Endothelial cell (in vitro differentiated cells): ENCODE data around the gene AMELX. TPM values are rescaled to one million over a fixed set of nuclear protein-coding genes. Genes with fewer than 3 reads are reported as not detected.

ENCODE experiments used
- DNase-seq: peaks from one replicate; pipeline ENCODE4 v3.0.0; 2021; ENCODE audit warnings: low spot score
- H3K27ac Mint-ChIP-seq: one replicate; pipeline ENCODE4 v1.8.0; 2021; ENCODE audit warnings: mixed read lengths, inconsistent platforms; ENCODE audit not compliant: unreplicated experiment
- H3K27me3 Mint-ChIP-seq: one replicate; pipeline ENCODE4 v1.8.0; 2021; ENCODE audit warnings: mild to moderate bottlenecking, moderate library complexity, mixed read lengths, inconsistent platforms; ENCODE audit not compliant: unreplicated experiment
- H3K36me3 Mint-ChIP-seq: one replicate; pipeline ENCODE4 v1.8.0; 2021; ENCODE audit warnings: mild to moderate bottlenecking, low read depth, mixed read lengths, inconsistent platforms; ENCODE audit not compliant: unreplicated experiment
- H3K4me1 Mint-ChIP-seq: one replicate; pipeline ENCODE4 v1.8.0; 2021; ENCODE audit warnings: mild to moderate bottlenecking, mixed read lengths, inconsistent platforms; ENCODE audit not compliant: unreplicated experiment
- H3K4me3 Mint-ChIP-seq: one replicate; pipeline ENCODE4 v1.8.0; 2021; ENCODE audit warnings: mild to moderate bottlenecking, mixed read lengths, inconsistent platforms; ENCODE audit not compliant: unreplicated experiment
- H3K9me3 Mint-ChIP-seq: one replicate; pipeline ENCODE4 v1.8.0; 2021; ENCODE audit warnings: mixed read lengths, inconsistent platforms; ENCODE audit not compliant: unreplicated experiment
- total RNA-seq: library from RNA; stranded (reverse); fragmentation: NEBNext Ultra II Directional; extraction: Animal tissue kit (Norgen Biotek cat#: 25700); gene quantifications from one replicate; pipeline ENCODE4 v1.2.1, GENCODE V29; 2021; ENCODE audit not compliant: unreplicated experiment
- TF ChIP-seq, protein P1 (sequence below): fragments of 200-600 bp; sonication (generic); IDR thresholded peaks from one replicate; pipeline ENCODE4 v1.5.0; 2021; ENCODE audit warnings: antibody characterized with exemption; ENCODE audit not compliant: unreplicated experiment

Gene AMELX
- total RNA-seq, 1 donor from 2014 or later = not detected

GRCh38 chrX:11331788-11332187 lies 38.6 kb downstream of the AMELX start:
- Mint-ChIP-seq H3K36me3 (no peaks in the 10 kb centered on the region), H3K9me3 (no peaks in the 10 kb centered on the region), H3K4me1 (no peaks in the 10 kb centered on the region), H3K4me3 (no peak overlapping the region), H3K27ac (no peak overlapping the region), H3K27me3 (no peaks in the 10 kb centered on the region)
- TF ChIP-seq, protein P1, sequence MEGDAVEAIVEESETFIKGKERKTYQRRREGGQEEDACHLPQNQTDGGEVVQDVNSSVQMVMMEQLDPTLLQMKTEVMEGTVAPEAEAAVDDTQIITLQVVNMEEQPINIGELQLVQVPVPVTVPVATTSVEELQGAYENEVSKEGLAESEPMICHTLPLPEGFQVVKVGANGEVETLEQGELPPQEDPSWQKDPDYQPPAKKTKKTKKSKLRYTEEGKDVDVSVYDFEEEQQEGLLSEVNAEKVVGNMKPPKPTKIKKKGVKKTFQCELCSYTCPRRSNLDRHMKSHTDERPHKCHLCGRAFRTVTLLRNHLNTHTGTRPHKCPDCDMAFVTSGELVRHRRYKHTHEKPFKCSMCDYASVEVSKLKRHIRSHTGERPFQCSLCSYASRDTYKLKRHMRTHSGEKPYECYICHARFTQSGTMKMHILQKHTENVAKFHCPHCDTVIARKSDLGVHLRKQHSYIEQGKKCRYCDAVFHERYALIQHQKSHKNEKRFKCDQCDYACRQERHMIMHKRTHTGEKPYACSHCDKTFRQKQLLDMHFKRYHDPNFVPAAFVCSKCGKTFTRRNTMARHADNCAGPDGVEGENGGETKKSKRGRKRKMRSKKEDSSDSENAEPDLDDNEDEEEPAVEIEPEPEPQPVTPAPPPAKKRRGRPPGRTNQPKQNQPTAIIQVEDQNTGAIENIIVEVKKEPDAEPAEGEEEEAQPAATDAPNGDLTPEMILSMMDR = no peak
- DNase-seq = no peak

DNA sequence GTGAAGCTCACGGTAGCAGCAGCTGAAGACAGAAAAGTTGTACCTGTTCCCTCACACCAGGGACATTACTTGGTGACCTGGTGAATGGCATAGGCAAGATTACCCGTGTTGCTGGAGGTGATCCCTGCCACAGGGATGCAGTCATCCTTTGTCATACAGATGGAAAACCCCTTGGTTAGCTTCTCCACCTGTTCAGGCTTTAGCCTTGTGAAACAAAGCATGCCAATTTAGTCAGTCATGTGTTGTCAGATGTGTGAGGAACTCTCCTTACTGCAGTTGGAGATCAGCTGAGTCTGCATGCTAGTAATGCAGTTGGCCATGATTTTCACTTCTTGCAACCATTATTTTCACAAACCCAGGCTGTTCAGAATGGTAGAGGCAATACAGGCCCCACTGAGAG lies 41.0 kb downstream of the AMELX start:
- Mint-ChIP-seq H3K4me3 (no peak overlapping the region), H3K4me1 (no peaks in the 10 kb centered on the region), H3K36me3 (no peaks in the 10 kb centered on the region), H3K27me3 (no peaks in the 10 kb centered on the region), H3K9me3 (no peaks in the 10 kb centered on the region), H3K27ac (no peak overlapping the region)
- TF ChIP-seq, protein P1 = no peak
- DNase-seq = no peak

GRCh38 chrX:11336201-11336600 lies 43.0 kb downstream of the AMELX start:
- Mint-ChIP-seq H3K4me1 (no peaks in the 10 kb centered on the region), H3K4me3 (no peak overlapping the region), H3K9me3 (no peaks in the 10 kb centered on the region), H3K27ac (no peak overlapping the region), H3K36me3 (no peaks in the 10 kb centered on the region), H3K27me3 (no peaks in the 10 kb centered on the region)
- DNase-seq = no peak
- TF ChIP-seq, protein P1 = no peak

GRCh38 chrX:11337292-11338009 lies 44.2 kb downstream of the AMELX start:
- Mint-ChIP-seq H3K27me3 (no peaks in the 10 kb centered on the region), H3K9me3 (no peaks in the 10 kb centered on the region), H3K4me3 (no peak overlapping the region), H3K4me1 (no peaks in the 10 kb centered on the region), H3K36me3 (no peaks in the 10 kb centered on the region), H3K27ac (no peak overlapping the region)
- DNase-seq = no peak
- TF ChIP-seq, protein P1 = no peak

DNA sequence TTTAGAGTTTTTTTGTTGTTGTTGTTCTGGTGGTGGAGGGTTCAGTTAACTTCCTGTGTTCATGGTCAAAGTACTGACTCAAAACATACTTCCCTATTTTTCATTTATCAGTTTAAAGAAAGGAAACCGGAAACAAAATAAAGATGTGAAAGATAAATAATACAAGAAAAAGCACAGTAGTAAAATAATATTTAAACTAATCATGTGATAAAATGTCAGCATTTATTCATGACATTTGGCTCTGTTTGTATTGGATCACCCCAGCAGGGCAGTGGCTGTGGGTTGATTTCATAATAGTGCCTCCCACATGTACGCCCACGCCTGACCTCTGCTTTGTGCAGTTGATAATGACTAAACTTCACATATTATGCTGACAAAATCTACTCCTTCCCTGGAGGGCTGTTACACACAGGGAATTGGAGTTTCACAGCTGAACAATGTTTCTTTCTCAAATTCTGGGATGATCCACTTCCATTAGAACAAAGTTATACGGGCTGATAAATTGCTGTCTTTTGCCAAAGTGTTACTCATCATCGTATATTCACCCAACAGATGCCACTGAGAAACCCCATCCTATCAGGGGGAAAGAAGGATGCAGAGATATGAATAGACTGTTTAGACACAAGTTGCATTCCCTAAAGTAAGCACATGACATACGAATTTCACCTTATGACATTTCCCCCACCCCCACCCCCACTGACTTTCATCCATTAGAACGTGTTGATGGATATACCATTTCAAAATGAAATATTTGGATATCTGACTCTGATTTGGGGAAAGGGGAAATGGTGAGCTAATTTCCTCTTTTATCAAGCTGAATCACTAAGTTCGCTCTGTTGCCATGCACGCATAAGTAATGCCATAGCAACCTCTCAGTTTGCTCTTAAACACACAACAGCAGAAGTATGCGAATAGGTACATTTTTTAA lies 48.3 kb downstream of the AMELX start:
- TF ChIP-seq, protein P1 = no peak
- no peaks in the 10 kb centered on the region for H3K36me3 Mint-ChIP-seq
- no peak overlapping the region for H3K27ac Mint-ChIP-seq
- no peak overlapping the region for H3K4me3 Mint-ChIP-seq
- H3K27me3 Mint-ChIP-seq = no peaks in the 10 kb centered on the region
- no peaks in the 10 kb centered on the region for H3K9me3 Mint-ChIP-seq
- no peaks in the 10 kb centered on the region for H3K4me1 Mint-ChIP-seq
- DNase-seq = no peak
